Measurements from ENCODE around the gene GSG1L. TPM values are rescaled to one million over a fixed set of nuclear protein-coding genes. Genes with fewer than 3 reads are reported as not detected.

Gene GSG1L
- polyA plus RNA-seq, 1 donor (not counting 4 experiments of a cell fraction or from before 2014, with no cell fraction given), result not detected

GRCh38 chr16:27803775-27804549 lies 259.6 kb downstream of the GSG1L start:
- Histone ChIP-seq H3K36me3 (ENCODE audit: control insufficient read depth in 2 of 2, extremely low read depth in 1 of 2, insufficient read depth in 2 of 2, low read length in 2 of 2) (no peaks in the 10 kb centered on the region), H3K9me1 (ENCODE audit: control insufficient read depth, extremely low read depth, insufficient read depth, low read length) (no peaks in the 10 kb centered on the region), H3K9ac (ENCODE audit: control insufficient read depth, extremely low read depth, insufficient read depth, low read length) (no peak overlapping the region), H3K27me3 (ENCODE audit: control insufficient read depth, extremely low read depth, insufficient read depth, low read length) (peaks cover 16% of the 10 kb centered on the region), H2AFZ (ENCODE audit: control insufficient read depth, low read length) (no peak overlapping the region), H3K9me3 (ENCODE audit: control insufficient read depth, low read depth, low read length) (no peaks in the 10 kb centered on the region), H3K4me2 (ENCODE audit: control insufficient read depth, extremely low read depth, insufficient read depth, low read depth, low read length) (no peak overlapping the region), H4K20me1 (ENCODE audit: control insufficient read depth, extremely low read depth, insufficient read depth, low read length) (no peaks in the 10 kb centered on the region), H3K79me2 (ENCODE audit: control insufficient read depth, insufficient read depth, low read length) (no peaks in the 10 kb centered on the region), H3K4me1 (ENCODE audit: control insufficient read depth, extremely low read depth, insufficient read depth, low read length) (no peaks in the 10 kb centered on the region), H3K27ac (ENCODE audit: control insufficient read depth, insufficient read depth, low read length) (no peak overlapping the region), H3K4me3 (ENCODE audit: control insufficient read depth in 2 of 3, extremely low read depth in 1 of 3, insufficient read depth in 2 of 3, low read depth in 1 of 3, low read length in 3 of 3) (no peak overlapping the region)
- DNase-seq (ENCODE audit: low read depth, low spot score) (no peak), FAIRE-seq (no peak)
- dilution Hi-C loops (cut with MboI; ENCODE audit: extremely low pct_ligation_motif_present, low sequenced_read_pairs), result no loop called here
- TF ChIP-seq CTCF (optimal IDR thresholded peaks at IDR 0.05 in 1 of 3, IDR thresholded peaks at IDR 0.05 in 1 of 3, conservative IDR thresholded peaks at IDR 0.05 in 1 of 3; ENCODE audit: extremely low read depth in 1 of 3, insufficient read depth in 2 of 3, low read length in 3 of 3), result no peak
- TF ChIP-seq EZH2 (IDR thresholded peaks at IDR 0.05; ENCODE audit: low read length), result no peak

GRCh38 chr16:27802664-27803439 lies 260.7 kb downstream of the GSG1L start:
- Histone ChIP-seq H3K4me3 (ENCODE audit: control insufficient read depth in 2 of 3, extremely low read depth in 1 of 3, insufficient read depth in 2 of 3, low read depth in 1 of 3, low read length in 3 of 3) (no peak overlapping the region), H4K20me1 (ENCODE audit: control insufficient read depth, extremely low read depth, insufficient read depth, low read length) (no peaks in the 10 kb centered on the region), H3K27me3 (ENCODE audit: control insufficient read depth, extremely low read depth, insufficient read depth, low read length) (peaks cover 16% of the 10 kb centered on the region), H3K9me1 (ENCODE audit: control insufficient read depth, extremely low read depth, insufficient read depth, low read length) (no peaks in the 10 kb centered on the region), H3K9me3 (ENCODE audit: control insufficient read depth, low read depth, low read length) (no peaks in the 10 kb centered on the region), H2AFZ (ENCODE audit: control insufficient read depth, low read length) (no peak overlapping the region), H3K79me2 (ENCODE audit: control insufficient read depth, insufficient read depth, low read length) (no peaks in the 10 kb centered on the region), H3K9ac (ENCODE audit: control insufficient read depth, extremely low read depth, insufficient read depth, low read length) (no peak overlapping the region), H3K27ac (ENCODE audit: control insufficient read depth, insufficient read depth, low read length) (no peak overlapping the region), H3K36me3 (ENCODE audit: control insufficient read depth in 2 of 2, extremely low read depth in 1 of 2, insufficient read depth in 2 of 2, low read length in 2 of 2) (no peaks in the 10 kb centered on the region), H3K4me1 (ENCODE audit: control insufficient read depth, extremely low read depth, insufficient read depth, low read length) (no peaks in the 10 kb centered on the region), H3K4me2 (ENCODE audit: control insufficient read depth, extremely low read depth, insufficient read depth, low read depth, low read length) (no peak overlapping the region)
- FAIRE-seq (no peak), DNase-seq (ENCODE audit: low read depth, low spot score) (no peak)
- no peak for TF ChIP-seq CTCF (optimal IDR thresholded peaks at IDR 0.05 in 1 of 3, IDR thresholded peaks at IDR 0.05 in 1 of 3, conservative IDR thresholded peaks at IDR 0.05 in 1 of 3; ENCODE audit: extremely low read depth in 1 of 3, insufficient read depth in 2 of 3, low read length in 3 of 3)
- no peak for TF ChIP-seq EZH2 (IDR thresholded peaks at IDR 0.05; ENCODE audit: low read length)
- dilution Hi-C loops (cut with MboI; ENCODE audit: extremely low pct_ligation_motif_present, low sequenced_read_pairs), result no loop called here

All from keratinocyte (primary cell).